HG02623 (cell line): ENCODE data around the gene SH3PXD2A.

Experiments used
- ATAC-seq: cut with Tn5 transposase; IDR thresholded peaks from one replicate; pipeline ENCODE4 v1.9.1; 2021; ENCODE audit warnings: moderate library complexity; ENCODE audit not compliant: unreplicated experiment

SH3PXD2A gene

GRCh38 chr10:103553743-103554487 lies 301.5 kb downstream of the SH3PXD2A start:
- no peak for ATAC-seq

DNA sequence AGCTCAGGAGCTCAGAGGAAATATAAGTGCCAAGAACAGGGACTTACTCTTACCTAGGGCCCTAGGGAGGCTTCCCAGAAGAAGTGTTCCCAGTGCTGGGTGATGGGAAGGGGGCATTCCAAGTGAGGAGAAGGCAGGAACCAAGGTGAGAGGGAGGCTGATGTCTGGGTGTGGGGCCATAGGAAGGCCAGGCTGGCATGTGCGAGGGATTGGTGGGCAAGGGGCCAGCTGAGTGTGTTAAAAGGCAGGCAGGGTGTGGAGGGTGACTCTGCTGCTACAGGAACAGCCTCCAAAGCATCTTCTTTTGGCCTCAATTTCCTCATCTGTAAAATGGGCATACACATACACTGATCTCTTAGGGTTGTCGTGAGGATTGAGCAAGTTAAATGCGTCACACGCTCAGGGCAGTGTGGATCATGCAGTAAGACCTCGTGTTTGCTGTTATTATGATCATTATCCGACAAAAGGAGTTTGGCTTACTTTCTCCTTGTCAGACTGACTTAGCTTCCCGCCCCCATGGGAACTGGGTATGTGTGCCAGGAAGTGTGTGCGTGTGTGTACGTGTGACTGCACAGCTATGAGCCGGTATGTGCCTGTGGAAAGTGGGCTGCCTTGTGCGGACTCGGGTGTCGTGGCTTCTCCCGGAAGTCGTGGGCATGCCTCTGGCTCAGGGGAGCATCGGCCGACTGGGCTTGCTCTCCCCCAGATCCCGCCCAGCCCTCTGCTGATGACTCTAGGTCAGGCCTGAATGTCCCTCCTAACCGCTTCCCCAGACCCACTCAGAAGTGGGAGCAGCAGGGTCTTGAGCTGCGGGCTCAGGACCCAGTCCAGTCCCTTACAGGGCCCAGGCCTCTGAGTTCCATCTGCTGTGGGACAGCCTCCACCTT lies 302.3 kb downstream of the SH3PXD2A start:
- no peak for ATAC-seq

- ATAC-seq = no peak
Measured at GRCh38 chr10:103551619-103552602, 303.5 kb downstream of the SH3PXD2A start.

DNA sequence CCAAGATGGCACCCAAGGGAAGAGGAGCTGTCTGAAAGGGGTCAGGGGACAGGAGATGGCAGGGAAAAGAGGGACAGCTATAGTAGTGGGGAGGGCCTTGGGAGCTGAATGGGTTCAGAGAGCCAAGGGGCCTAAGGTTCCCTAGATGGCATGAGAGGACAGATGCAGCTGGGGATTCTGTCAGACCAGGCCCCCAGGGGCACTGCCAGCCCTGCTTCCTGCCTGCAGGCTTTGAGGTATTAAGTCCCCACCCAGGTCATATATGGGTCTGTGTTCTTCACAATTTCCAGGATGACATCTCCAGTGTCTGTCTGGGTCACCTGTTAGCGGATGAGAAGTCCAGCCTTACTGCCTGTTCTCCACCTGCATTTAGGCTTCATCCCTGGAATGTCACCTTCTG lies 305.1 kb downstream of the SH3PXD2A start:
- no peak for ATAC-seq

GRCh38 chr10:103549349-103549685 lies 306.1 kb downstream of the SH3PXD2A start:
- no peak for ATAC-seq

- ATAC-seq = no peak
Measured at GRCh38 chr10:103548581-103549348, 306.6 kb downstream of the SH3PXD2A start.

DNA sequence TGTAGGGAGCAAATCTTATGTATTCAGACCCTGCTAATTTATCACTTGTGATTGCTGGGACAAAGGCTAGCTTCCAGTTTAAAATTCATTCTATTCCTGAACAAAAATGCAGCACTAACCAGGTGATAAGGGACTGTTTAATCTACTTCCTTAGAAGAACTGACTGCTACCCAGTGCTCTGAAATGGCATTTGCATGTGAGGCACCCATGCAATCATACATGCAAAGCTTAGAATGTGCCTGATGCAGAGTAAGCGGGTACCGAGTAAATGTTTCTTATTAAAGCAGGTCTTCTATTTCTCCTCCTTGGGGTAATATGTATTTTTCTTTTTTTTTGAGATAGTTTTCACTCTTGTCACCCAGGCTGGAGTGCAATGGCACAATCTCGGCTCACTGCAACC lies 307.4 kb downstream of the SH3PXD2A start:
- no peak for ATAC-seq

- no peak for ATAC-seq
Measured at GRCh38 chr10:103547391-103547946, 307.9 kb downstream of the SH3PXD2A start.

DNA sequence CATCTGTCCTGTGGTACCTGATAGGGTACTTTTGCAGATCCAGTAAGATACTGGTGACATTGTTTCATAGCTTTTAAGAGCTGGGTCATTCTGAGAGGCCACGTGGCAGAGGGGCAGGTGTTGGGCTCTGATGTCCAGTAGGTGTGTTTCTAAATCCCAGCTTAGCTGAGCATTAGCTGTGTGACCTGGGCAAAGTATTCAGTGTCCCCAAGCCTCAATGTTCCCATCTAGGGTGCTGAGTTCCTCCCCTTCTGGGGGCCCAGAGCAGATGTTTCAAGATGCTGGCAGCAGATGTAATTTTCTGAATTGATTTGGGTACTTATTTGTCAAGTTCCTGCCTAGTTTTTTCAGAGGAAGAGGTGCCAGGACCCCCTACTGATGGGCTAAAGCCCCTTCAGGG lies 309.0 kb downstream of the SH3PXD2A start:
- no peak for ATAC-seq

GRCh38 chr10:103545771-103546281 lies 309.6 kb downstream of the SH3PXD2A start:
- no peak for ATAC-seq

DNA sequence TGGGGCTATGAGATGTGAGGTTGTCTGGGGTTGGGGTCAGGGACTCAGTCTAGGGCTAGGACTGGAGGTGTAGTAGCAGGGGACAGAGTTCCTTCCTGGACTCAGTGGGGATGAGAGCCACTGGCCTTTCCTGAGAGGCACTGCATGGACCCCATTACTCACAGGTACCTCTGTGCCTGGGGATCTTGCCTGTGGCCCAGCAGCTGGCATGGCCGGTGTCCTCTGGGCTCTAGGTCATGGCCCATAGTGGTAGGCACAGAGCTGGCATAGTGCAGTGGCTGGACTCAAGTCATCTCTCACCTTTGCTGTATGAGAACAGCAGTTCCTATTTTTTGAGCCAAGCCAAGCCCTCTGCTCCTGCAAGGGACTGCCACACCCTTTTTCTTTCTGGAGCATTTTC lies 310.0 kb downstream of the SH3PXD2A start:
- ATAC-seq = no peak

- no peak for ATAC-seq
Measured at GRCh38 chr10:103544657-103545310, 310.6 kb downstream of the SH3PXD2A start.
